ENCODE results near the gene HSD11B1L.
A peak's percentile ranks its signal among the peaks of the same experiment; 100 is the strongest.
"Not testable (repeated sequence)": the region's sequence is repeated elsewhere in the genome, so short reads cannot be mapped to it uniquely, and the experiment has no call there.

Gene HSD11B1L

DNA sequence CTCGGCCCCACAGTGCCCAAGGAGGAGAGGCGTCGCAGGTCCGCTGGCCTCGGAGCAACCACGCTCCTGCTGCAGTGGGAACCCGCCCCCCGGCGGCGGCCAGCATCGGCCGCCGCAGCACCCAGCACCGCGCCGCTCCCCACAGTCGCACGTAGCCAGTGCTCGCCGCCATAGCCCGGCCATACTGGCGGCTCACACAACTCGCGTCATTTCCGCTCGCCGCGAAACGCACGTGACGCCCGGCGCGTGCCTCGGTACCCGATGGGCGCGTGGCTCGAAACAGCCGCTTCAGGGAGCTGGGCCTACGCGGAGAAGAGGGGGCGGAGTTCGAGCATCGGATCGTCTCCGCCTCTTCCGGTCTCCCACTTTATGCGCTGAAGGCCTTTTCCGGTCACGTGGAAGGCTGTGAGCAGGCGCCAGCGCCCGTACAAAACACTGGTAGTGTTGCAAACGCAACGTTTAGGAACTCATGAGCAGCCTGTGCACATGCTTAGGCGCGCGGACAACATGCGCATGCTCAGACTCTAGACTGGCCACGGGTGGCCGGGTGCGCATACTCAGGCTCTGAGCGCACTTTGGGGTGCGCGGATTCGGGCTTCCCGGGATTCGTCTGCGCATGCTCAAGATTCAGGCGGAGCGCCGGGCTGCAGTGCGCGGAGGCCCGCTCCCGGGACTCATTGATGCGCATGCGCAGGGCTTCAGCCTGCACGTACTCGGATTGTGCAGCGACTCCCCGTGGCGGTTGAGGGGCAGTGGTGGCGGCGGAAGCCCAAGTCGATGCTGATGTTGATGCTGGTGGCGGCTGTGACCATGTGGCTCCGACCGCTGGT lies 39.3 kb downstream of the HSD11B1L start, which contains the start of the genes CATSPERD and LONP1:
Gene CATSPERD (plus strand): TSS at position 677 of the 830 bp plus-strand sequence. CDS start 101 bp downstream, at position 778.
Gene LONP1 (minus strand): TSS at position 186 of the 830 bp plus-strand sequence. CDS start 14 bp downstream, at position 172.
- H3K36me3 Mint-ChIP-seq (ENCODE audit: insufficient read depth): peaks cover 33% of the 10 kb centered on the region
- H3K9me3 Mint-ChIP-seq: no peaks in the 10 kb centered on the region
- ATAC-seq (replicated peaks): peak; percentile 88
- H3K4me1 Mint-ChIP-seq (ENCODE audit: low read depth in 2 of 2): peaks cover 16 to 18% of the 10 kb centered on the region in 2 donors
- H3K27ac Mint-ChIP-seq: peak within 1 kb of the TSS; percentile 91 to 97
- peaks cover 0 to 4% of the 10 kb centered on the region in 2 donors for H3K27me3 Mint-ChIP-seq
- peak; percentile 96 to 97 (median 96) for DNase-seq
- peak within 1 kb of the TSS; percentile 87 to 93 for H3K4me3 Mint-ChIP-seq

GRCh38 chr19:5727453-5728050 lies 46.7 kb downstream of the HSD11B1L start:
- Mint-ChIP-seq H3K9me3 (no peaks in the 10 kb centered on the region), H3K27ac (no peak overlapping the region), H3K27me3 (peaks cover 11 to 17% of the 10 kb centered on the region in 2 donors), H3K4me1 (ENCODE audit: low read depth in 2 of 2) (no peaks in the 10 kb centered on the region), H3K36me3 (ENCODE audit: insufficient read depth) (no peaks in the 10 kb centered on the region), H3K4me3 (no peak overlapping the region)
- no peak for DNase-seq
- no peak for ATAC-seq (replicated peaks)

GRCh38 chr19:5733172-5733571 lies 52.3 kb downstream of the HSD11B1L start:
- not testable (repeated sequence) for H3K36me3 Mint-ChIP-seq (ENCODE audit: insufficient read depth); H3K27ac Mint-ChIP-seq; ATAC-seq (replicated peaks); H3K27me3 Mint-ChIP-seq; H3K4me3 Mint-ChIP-seq; H3K9me3 Mint-ChIP-seq; H3K4me1 Mint-ChIP-seq (ENCODE audit: low read depth in 2 of 2); DNase-seq

All from effector memory CD8-positive, alpha-beta T cell (primary cell).